Esophagus squamous epithelium (tissue), 4 donors: ENCODE measurements around the gene SUPT4H1.
"Not testable (repeated sequence)": the region's sequence is repeated elsewhere in the genome, so short reads cannot be mapped to it uniquely, and the experiment has no call there.

ENCODE experiments used
- POLR2A ChIP-seq, 4 donors: fragments of 450-650 bp; IDR thresholded peaks; one replicate each; pipeline ENCODE4 v1.6.1; 2017; ENCODE audit warnings: antibody characterized with exemption in 4 of 4, mild to moderate bottlenecking in 4 of 4, moderate library complexity in 3 of 4
- TF ChIP-seq, protein P1 (sequence below), 6 experiments: fragments of 450-650 bp in 4 of 6; fragments of 200-600 bp in 2 of 6; sonication (generic) in 2 of 6; IDR thresholded peaks; one replicate each; pipeline ENCODE4 v1.5.1; 2016 to 2019; ENCODE audit warnings: antibody characterized with exemption in 6 of 6, mild to moderate bottlenecking in 4 of 6, moderate library complexity in 4 of 6

DNA sequence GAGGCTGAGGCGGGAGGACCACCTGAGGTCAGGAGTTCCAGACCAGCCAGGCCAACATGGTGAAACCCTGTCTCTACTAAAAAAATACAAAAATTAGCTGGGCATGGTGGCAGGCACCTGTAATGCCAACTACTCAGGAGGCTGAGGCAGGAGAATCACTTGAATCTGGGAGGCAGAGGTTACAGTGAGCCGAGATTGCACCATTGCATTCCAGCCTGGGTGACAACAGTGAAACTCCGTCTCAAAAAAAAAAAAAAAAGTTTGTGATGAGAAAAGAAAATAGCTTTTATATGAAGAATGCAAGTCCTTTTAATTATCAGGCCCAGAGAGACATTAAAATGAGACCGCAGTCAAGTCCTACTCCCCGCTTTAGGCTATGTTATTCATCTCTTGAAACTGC, 45.4 kb upstream of the SUPT4H1 start:
- TF ChIP-seq, protein P1, sequence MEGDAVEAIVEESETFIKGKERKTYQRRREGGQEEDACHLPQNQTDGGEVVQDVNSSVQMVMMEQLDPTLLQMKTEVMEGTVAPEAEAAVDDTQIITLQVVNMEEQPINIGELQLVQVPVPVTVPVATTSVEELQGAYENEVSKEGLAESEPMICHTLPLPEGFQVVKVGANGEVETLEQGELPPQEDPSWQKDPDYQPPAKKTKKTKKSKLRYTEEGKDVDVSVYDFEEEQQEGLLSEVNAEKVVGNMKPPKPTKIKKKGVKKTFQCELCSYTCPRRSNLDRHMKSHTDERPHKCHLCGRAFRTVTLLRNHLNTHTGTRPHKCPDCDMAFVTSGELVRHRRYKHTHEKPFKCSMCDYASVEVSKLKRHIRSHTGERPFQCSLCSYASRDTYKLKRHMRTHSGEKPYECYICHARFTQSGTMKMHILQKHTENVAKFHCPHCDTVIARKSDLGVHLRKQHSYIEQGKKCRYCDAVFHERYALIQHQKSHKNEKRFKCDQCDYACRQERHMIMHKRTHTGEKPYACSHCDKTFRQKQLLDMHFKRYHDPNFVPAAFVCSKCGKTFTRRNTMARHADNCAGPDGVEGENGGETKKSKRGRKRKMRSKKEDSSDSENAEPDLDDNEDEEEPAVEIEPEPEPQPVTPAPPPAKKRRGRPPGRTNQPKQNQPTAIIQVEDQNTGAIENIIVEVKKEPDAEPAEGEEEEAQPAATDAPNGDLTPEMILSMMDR (IDR thresholded peaks at IDR 0.05) = not testable (repeated sequence)
- not testable (repeated sequence) for TF ChIP-seq POLR2A (IDR thresholded peaks at IDR 0.05)
